ENCODE results near the gene ADORA2A. TPM values are rescaled to one million over a fixed set of nuclear protein-coding genes. Genes with fewer than 3 reads are reported as not detected.

Gene ADORA2A
- total RNA-seq, 1 donor from 2014 or later, result 4.1 TPM

DNA sequence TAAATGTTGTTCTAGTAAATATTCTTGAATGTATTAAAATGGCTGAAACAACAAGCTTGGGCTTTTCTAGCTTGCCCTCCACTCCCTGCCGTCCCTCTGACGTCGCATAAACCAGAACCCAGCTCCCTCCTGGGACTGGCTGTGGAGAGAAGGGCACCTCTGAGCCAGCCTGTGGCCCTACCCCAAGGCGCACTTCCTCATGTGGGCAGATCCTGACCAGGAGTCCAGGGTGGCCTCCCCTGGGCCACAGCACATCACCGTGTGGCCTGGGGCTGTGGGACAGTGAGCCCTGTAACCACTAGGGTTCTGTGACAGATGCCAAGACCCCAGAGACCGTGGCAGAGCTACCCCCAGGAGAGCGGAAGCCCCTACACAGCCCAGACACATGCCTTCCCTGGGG is 10.2 kb upstream of the ADORA2A start:
- ATAC-seq, result no peak
- no peak for DNase-seq (ENCODE audit: low spot score)

GRCh38 chr22:24417901-24418641 is 9.3 kb upstream of the ADORA2A start:
- ATAC-seq (no peak), DNase-seq (ENCODE audit: low spot score) (peak; percentile 39)

DNA sequence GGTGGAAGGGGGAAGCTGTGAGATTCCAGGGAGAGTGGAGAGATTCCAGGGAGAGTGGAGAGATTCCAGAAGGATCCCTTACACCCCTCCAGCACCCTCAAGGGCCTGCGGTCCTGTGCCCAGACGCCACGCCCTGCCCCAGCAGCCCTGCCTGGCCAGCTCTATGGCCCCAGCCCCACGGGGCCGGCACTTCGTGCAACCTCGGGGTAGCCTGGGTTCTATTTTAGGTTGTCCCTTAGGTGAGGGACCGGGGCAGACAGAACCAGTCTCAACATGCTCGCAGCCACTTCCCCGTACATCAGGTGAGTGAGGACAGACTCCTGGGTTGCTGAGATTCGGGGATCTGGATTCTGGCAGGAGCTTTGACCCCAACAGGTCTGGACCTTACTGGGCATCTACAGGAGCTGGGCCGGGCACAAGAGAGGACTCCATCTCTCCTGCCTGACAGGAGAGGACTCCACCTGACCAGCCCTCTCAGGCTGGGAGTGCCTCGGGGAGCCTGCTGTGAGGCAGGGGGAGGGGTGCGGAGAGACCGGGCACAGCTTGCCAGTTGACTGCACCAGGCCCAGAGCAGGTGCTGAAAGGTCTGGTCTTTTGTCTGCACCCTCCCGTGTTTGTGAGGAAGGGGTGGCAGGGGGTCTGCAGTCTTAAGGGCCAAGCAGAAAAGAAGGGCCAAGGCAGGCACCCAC is 8.5 kb upstream of the ADORA2A start:
- ATAC-seq (no peak), DNase-seq (ENCODE audit: low spot score) (no peak)

DNA sequence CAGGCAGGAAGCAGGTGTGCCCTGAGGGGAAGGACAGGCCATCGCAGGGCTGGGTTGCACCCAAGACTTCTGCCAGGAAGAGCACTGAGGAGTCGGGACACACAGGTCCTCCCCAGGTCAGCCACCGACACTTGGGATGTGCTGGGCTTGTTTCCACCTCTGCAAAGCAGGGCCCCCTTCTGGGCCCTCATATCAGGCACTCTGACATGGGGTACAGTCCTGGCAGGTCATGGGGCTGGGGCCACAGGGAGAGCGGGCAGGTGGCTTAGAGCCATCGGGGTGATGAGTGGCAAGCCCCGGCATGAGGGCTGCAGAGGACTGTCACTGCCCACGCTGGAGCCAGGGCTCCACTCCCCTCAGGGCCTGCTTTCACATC is 7.9 kb upstream of the ADORA2A start:
- DNase-seq (ENCODE audit: low spot score), result no peak
- ATAC-seq, result no peak

DNA sequence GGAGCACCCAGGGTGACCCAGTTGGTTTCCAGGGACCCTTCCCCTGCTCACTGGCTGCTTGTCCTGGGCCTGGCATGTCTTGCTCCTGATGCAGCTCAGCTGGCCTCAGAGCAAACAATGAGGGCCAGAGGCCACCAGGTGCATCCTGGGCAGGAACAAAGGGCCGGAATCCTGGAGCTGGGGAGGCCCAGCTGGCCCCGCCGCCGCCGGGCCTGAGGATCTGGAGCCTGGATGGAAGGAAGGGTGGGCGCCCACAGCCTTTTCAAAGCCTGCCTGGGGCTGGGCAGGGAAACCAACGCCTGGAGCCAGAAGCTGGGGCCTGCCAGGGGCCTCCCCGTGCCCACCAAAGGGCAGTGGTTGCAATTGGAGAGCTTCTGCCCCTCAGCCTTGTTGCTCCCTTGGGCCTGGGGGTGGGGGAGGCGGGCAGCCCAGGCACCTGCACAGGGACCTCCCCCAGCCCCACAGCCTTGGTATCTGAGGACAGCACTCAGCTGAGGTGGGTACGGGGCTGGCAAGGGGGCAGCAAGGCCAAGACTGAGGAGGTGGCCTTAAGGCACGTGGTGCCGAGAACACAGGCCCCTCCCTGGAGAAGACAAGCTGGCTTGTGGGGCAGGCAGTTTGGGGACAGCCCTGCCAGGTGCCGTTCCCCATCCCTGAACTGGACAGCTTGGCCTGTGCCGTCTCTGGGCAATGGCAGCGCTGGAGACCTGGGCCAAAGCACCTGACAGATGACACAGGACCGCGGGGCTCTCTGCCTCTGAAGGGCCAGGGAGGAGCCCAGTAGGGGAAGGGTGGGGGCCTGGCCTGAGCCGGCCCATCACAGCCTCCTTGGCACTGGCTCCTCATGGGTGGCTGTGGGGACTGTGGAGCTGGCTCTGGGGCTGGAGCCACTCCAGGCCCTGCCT is 7.1 kb upstream of the ADORA2A start:
- peak; percentile 58 for DNase-seq (ENCODE audit: low spot score)
- ATAC-seq, result peak; percentile 45

- no peak for ATAC-seq
These were observed 6.4 kb upstream of the ADORA2A start for GRCh38 chr22:24420977-24421343.

DNA sequence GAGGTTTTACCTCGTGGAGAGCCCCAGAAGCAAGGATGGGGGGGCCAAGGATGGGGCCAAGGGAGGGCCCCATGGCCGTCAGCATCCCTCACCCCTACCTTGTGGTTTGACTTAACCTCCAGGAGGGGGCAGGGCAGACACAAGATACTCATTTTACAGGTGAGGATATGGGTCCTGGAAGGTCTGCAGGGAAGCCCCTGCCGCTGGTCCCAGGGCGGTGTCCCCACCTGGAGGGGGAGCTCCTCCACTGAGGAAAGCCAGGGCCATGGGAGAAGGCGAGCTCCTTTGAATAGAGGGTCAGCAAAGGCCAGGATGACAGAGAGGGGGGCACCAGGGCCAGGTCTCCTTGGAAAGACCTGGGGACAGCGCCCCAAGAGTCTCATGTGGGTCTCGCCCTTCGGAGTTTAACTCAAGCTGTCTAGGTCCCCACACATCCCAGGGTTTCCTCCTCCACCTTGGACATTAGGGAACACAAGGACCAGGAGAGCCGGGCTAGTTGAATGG is 5.9 kb upstream of the ADORA2A start:
- DNase-seq (ENCODE audit: low spot score) (peak; percentile 48), ATAC-seq (peak; percentile 8)

More at GRCh38 chr22:24420977-24421343, 6.4 kb upstream of the ADORA2A start:
- DNase-seq (ENCODE audit: low spot score), result no peak

DNA sequence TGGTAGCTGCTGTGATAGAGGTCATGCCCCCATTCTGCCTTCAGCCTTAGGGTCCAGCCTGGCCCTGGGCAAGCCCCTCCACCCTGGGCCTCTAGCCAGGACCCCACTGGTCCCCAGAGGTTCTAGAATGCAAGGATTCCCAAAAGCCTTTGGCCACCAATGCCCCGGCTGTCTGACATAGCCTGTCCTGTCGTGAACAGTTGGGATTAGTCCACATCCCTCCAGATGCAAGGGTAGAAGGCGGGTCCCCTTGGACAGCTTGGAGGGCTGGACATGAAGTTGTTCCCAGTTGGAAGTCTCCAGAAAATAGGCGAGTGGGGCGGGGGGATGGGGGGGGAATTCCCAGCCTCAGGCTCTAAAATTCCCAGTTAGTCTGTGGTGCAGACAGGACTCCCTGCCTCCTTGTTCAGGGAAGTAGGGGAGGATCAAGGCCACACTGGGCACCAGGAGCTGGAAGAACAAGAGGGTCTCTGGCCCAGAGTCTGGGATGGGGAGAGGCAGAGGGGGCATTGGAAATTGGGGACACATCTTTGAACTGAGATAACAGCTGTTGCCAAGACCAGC is 5.2 kb upstream of the ADORA2A start:
- ATAC-seq (no peak), DNase-seq (ENCODE audit: low spot score) (no peak)

DNA sequence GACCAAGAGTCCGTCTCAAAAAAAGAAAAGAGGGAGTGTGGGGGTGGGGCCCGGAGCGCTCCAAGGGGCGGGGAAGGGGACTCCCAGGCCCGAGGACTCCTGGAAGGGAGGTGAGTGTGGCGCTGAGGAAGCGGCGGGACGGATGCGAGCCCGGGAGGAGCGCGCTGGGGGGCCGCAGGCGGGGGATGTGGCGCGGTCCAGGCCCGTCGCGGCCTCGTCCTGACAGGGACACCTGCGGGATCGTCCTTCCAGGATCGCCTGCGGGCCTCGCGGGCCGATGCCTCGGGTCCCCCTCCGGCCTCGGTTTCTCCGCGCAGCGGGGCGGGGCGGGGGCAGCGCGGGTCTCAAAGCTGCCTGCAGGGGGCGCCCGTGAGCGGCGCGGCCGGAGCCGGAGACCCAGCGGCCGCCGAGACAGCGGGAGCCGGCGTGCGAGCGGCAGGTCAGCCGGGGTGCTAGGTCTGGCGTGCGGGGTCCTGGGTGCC is 3.8 kb upstream of the ADORA2A start:
- ATAC-seq (peak; percentile 68), DNase-seq (ENCODE audit: low spot score) (peak; percentile 76)

- DNase-seq (ENCODE audit: low spot score), result peak; percentile 58
- peak; percentile 22 for ATAC-seq
These were observed 3.1 kb upstream of the ADORA2A start for GRCh38 chr22:24424001-24424900.

- DNase-seq (ENCODE audit: low spot score), result peak; percentile 52
- ATAC-seq, result peak; percentile 10
These were observed 2.3 kb upstream of the ADORA2A start for GRCh38 chr22:24424901-24425775.

- no peak for DNase-seq (ENCODE audit: low spot score)
- ATAC-seq, result no peak
These were observed 963 bp upstream of the ADORA2A start for GRCh38 chr22:24426436-24426835.

GRCh38 chr22:24426851-24427499 is 424 bp upstream of the ADORA2A start:
- peak; percentile 0 for ATAC-seq
- DNase-seq (ENCODE audit: low spot score), result peak; percentile 55

GRCh38 chr22:24428751-24429410 is 1.5 kb downstream of the ADORA2A start:
- DNase-seq (ENCODE audit: low spot score), result peak; percentile 57
- ATAC-seq, result no peak

GRCh38 chr22:24429411-24430365 is 2.3 kb downstream of the ADORA2A start:
- ATAC-seq, result no peak

More at GRCh38 chr22:24429411-24430365, 2.3 kb downstream of the ADORA2A start:
- peak; percentile 71 for DNase-seq (ENCODE audit: low spot score)

All from left lobe of liver (tissue), 2 donors.